ENCODE data around the gene FAM120A.

Gene FAM120A

DNA sequence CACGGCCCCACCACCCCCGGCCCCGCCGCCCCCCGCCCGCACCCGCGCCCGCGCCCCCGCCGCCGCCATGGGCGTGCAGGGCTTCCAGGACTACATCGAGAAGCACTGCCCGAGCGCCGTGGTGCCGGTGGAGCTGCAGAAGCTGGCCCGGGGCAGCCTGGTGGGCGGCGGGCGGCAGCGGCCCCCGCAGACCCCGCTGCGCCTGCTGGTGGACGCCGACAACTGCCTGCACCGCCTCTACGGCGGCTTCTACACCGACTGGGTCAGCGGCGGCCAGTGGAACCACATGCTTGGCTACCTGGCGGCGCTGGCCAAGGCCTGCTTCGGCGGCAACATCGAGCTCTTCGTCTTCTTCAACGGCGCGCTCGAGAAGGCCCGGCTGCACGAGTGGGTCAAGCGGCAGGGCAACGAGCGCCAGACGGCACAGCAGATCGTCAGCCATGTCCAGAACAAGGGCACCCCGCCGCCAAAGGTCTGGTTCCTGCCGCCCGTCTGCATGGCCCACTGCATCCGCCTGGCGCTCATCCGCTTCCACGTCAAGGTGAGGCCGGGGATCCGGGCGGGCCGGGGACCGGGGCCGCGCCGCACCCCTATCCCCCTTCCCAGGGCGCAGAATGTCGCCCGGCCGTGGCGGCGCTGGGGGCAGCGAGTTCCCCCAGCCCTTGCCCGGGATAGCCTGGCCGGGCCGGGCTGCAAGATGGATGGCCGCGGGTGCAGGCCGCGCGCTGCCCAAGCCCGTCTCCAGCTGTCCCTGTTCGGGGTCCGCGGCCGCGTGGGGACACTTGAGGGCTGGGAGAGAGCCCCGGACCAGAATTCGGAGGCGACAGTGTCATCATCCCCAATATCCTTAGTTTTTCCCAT is 594 bp downstream of the FAM120A start:
- peak; percentile 39 for DNase-seq (ENCODE audit: low spot score)

DNA sequence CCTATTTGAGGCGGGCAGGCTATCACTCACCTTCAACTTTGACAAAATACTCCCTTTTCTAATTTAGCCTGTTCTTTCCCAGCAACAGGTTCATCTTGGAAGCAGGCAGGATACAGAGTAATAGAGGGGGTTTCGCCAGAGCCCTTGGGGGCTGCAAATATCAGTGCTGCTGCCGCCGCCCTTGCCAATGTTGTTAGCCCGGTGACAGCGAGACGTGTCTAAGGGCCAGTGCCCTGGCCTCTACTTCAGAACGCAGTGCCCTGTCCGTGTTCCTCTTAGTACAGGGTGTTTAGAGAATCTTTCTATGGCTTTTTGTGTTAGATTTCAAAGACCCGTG is 1.2 kb downstream of the FAM120A start:
- DNase-seq (ENCODE audit: low spot score), result no peak

DNA sequence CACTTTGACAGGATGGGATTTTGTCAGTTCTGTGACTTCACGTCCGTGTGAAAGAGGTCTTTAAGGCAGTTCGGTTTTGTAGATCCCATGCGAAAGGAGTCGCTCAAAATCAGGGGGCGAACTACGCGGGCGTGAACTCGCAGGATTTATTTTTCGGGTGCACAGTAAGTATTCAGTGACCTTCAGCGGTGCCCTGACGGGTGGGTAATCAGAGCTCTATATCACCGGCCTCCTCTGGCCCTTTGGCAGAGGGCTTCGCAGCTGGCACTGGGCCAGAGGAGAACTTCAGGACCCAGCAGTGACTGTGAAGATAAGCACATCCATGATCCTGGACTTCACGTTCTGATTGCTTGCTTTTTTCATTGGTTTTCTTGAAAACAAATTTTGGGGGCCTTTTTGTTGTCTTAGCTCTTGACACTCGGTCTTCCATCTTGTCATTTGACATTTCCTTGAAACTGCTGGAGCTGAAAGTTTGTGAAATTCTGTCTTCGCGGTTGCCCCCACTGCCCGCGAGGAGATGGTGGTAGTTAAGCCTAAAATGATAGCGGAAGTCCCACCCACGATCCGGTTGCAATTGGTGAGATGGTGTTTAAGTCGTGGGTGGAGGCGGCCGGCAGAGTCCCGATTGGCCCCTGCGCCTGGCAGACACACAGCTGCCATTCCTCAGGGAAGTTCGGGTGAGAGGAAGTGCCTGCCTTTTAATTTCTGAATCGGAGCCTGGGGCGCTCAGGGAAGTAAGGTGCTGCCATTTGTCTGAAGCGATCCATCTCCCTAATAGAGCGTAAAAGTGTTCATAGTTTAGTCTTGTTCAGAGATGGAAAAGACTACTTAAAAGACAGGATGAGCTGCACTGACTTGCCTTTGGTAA is 1.8 kb downstream of the FAM120A start, which contains the start of gene FAM120AOS:
FAM120AOS (minus strand) TSS at position 535 of the 868 bp plus-strand sequence. CDS start 872 bp downstream, outside the sequence.
- DNase-seq (ENCODE audit: low spot score), result peak; percentile 91

DNA sequence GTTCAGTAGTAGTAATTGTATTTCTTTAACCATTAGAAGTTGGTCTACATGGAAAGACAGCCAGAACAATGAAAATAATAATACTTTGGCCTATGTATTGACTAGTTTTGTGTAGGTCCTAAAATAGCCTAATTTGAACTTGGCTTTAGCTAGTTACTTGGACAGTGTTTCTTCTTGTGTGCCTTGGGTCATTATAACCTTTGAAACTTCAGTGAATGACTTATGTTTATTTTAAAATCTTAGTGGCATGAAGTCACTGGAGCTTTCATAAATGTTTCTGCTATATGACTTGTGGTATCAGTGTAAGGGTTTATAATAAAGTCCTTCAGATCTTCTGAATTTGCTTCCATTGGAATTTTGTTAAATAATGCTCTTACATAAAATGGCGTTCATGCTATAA is 4.5 kb downstream of the FAM120A start:
- no peak for DNase-seq (ENCODE audit: low spot score)

DNA sequence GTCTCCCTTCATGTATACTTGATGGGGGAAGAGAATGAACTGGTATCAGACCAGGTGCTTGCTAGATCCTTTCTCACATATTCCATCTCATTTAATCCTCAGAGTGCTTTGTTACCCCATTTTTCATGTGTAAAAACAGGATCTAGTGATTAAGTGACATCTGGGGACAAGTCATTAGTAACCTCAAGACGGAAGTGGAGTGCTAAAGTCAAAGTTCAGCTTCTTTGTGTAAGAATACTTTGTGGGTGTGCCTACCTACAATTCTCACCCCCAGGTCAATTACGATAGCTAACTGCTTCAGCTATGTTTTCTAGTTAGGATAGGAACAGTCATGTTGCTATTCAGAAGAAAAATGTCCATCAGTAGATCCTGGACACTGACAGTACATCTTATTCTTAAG is 5.0 kb downstream of the FAM120A start:
- peak; percentile 48 for DNase-seq (ENCODE audit: low spot score)

DNA sequence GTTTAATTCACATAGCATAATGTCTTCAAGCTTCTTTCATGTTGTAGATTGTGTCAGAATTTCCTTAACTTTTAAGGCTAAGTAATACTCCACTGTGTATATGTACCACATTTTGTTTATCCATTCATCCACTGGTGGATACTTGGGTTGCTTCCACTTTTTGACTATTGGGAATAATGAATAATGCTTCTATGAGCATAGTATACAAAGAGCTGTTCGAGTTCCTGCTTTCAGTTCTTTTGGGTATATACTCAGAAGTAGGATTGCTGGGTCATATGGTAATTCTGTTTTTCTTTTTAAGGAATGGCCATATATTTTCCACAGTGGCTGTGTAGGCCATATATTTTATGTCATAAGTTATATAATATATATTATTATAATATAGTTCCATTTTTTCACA is 5.5 kb downstream of the FAM120A start:
- DNase-seq (ENCODE audit: low spot score), result no peak

DNA sequence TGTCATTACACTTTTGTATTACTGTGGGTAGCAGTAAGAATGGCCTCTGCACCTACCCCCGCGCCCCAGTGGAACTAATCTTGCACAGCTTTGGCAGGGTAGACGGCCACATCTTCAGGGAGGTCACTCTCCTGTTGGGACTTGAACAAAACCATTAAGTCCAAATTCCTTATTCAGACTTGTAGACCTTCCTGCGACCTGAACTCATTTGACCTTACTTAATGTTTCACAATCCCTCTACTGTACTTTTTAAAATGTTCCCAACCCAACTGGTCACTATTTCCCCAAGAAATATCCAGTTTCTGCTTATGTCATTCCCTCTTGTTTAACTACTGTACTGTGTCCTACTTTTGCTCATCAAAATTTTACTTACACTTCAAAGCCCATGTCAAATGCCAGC is 7.2 kb downstream of the FAM120A start:
- DNase-seq (ENCODE audit: low spot score), result no peak

DNA sequence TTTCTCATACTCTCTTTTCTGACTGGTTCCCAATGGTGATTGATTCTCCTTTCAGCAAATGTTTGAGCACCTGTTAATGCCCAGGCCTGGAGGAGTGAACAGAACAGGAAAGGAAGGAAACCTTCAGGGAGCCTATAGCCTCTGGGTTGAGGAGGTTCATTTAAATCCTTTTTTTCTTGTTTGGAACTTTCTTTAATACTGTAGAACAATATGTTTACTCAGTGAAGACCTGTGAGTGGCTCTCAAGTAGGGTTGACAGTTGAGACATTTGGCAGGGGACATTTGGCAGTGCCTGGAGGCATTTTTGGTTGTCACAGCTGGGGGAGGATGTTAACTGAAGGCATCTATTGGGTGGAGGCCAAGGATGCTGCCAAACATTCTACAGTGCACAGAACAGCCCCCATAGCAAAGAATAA is 8.0 kb downstream of the FAM120A start:
- DNase-seq (ENCODE audit: low spot score), result no peak

DNA sequence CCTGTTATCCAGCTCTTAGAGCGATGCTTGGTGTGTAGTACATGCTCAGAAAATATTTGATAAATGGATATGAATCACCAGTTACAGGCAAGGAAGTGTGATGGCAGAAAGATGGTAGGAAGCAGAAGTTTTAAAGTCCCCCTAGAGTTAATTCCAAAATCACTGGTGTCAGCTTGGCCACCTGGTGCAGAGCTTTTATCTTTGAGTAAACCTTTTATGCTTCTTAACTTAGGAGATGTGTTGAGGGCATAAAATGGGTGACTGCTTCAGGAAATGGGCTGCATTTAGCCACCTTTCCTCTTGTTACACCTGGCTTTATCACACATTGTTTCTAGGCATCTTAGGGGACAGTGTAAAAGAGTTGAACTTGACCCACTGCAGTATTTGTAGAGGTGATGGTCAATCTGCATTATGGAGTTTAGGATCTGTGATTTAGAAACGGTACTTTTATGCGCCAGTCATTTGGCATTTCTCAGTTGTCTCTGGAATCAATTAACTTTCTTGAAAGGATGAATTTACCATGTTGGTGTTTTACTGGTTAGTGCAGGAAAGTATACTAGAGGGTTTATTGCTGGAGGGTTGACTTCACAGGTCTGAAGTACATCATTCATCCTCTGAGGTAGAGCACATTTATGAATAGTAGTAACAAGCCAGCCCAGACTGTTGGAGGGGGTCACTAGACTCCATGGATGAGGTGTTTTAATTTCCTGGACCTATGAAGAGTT is 9.4 kb downstream of the FAM120A start:
- no peak for DNase-seq (ENCODE audit: low spot score)

DNA sequence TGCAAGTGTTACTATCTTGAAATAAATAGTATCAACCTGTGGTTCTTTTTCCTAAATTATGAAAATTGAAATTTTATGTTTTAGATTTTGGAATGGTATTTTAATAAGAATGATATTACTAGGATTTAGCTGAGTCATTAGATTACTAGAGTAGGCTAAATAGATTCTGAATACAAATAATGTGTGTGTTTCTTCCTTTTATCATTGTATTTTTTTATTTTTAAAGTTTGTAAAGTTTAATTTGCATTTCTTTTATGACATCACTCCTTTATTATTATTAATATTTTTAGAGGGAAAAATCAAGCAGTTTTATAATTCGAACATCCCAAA is 9.9 kb downstream of the FAM120A start:
- no peak for DNase-seq (ENCODE audit: low spot score)

DNA sequence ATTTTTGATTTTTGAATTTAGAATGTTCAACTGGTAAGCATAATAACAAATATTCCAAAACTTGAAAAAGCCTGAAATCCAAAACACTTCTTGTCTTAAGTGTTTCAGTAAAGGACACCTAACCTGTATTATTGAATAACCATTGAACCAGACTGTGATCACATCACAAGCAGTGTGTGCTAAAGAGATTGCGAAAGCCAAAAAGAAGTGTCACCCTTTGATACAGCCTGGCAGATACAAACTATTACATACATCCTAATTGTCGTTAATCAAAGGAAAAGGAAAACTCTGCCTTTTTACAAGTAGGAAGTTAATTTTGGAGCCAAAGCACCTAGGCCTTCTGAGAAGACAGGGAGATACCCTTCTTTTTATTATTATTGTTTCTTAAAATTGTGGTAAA is 10.3 kb downstream of the FAM120A start:
- no peak for DNase-seq (ENCODE audit: low spot score)

DNA sequence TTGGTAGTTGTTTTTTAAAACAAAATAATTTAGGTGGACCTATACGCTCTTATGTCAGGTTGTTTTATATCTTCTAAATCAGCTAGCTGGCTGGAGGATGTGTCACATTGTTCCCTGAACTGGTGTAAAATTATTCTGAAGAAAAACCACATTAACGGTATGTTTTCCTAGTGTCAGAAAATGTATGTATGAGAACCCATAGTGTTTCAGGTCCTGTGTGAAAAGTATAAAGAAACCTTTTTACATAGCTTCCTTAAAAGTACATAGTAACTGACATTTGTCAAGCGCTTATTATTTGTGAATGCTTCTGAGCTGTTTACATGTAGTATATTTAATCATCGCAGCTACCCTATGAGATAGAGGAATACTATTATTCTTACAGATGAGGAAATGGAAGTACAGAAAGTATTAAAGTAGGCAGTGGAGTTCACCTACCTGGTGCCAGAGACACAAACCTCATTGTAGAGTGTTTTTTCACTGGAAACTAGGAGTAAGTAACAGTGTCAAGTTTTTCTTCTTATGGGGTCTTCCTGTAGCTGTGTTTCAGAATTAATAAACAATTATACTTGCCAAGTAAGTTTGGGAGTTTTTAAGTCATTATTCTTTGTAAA is 12.3 kb downstream of the FAM120A start:
- peak; percentile 69 for DNase-seq (ENCODE audit: low spot score)

DNA sequence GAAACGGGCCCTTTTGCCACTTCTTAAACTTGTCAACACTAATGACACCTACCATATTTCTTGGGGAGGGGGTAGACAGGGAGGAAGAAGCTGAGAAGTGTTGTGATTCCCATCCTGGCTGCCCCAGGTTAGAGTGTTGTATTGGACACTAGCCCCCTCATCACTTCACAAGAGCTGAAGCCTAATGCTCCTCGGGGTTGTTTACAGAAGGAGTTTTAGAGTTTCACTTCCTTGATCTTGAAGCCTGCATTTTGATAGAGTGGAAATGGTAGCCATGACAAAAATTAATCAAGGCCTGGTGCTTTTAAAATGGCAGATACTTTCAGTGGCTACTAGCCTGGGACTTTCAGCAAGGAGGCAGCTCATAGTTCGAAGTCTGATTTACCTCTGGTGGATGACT is 12.9 kb downstream of the FAM120A start:
- no peak for DNase-seq (ENCODE audit: low spot score)

DNA sequence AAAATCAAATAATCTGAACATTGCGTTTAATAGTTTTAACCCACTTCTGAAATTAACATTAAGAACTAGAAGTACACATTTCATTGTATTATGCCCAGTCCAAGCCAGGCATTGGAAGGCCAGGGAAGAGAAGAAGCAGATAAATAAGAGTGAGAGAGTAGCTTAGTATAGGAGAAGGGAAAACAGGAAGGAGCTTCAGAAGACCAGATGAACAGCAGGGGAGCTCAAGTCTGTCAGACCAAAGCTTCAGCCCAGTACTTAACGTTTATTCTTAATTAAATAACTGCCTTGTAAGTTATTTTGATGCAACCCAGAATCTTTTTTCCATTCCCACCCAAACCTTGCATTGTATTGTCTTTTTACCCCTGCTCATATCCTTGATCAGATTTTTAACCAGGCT is 13.4 kb downstream of the FAM120A start:
- DNase-seq (ENCODE audit: low spot score), result no peak

DNA sequence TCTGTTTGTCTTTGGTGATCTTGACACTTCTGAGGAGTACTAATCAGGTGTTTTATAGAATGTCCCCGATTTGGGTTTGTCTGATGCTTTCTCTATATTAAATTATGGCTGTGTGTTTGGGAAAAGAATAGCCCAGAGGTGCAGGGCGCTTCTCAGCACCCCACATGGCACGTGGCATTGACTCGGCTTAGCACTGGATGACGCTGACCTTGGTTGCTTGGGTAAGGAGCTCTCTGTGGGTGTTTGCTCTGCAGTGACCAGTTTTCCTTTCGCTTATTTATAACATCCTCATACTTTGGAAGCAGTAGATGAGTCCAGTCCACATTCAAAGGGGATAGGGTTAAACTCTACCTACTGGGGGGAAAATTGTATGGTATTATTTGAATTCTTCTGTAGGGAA is 14.4 kb downstream of the FAM120A start:
- DNase-seq (ENCODE audit: low spot score), result no peak

DNA sequence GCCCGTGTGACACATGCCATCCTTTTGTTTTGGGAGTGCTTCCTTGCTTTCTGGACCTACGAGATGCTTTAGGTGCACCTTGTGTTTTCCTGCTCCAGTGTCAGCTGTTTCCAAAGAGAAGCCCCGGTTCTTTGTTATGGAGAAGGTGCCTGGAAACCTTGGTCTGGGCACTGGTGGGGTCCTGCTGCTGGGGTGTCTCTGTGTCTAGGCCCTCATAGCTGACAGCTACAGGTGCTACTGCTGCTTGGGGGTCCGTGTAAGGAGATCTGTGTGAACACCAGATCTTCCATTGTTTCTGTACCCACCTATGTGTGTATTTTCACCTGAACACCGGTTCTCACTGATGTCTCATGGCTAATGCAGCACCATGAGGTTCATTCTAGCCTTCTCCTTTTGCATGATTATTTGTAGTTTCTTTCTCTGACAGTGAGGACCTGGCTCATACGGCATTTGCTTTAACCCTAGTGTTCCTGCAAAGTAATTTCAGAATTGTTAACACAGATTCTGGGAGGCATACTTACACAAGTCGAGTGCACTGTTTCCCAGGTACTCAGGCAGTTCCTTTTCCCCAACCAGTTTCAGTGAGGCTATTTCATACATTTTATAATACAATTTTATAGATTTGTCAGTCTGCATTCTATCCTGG is 15.1 kb downstream of the FAM120A start:
- DNase-seq (ENCODE audit: low spot score), result no peak

DNA sequence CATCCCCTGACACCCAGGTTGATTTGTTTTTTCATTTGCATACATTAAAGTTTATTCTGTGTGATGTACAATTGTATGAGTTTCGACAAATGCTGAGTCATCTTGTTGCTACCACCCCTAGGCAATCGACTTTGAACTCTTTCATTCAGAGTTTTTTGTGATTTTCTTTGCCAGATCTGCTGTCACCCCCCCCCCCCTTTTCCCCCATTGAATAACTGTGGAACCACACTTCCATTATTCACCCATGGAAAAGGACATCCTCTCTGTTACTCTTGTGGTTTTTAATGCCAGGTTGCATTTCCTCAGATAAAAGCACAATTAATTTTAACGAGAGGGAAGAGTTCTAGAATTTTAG is 15.6 kb downstream of the FAM120A start:
- DNase-seq (ENCODE audit: low spot score), result peak; percentile 36

DNA sequence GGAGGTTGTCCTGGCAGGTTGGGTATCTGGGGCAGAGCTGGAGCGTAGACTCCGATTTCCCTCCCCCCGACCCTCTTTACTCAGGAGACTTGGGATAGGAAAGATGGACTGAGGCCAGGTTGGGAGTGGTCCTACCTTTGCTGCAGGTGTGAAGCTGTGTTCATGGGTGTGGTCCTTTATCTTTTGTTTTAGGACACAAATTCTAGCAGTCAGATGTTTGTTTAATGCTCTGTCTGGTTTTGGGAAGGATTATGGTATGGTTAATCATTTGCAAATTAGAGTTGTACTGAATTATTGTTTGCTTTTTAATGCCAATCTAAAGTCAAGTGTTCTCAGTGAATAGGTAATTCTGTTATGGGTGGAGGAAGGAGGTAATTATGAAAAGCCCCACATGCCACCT is 16.0 kb downstream of the FAM120A start:
- no peak for DNase-seq (ENCODE audit: low spot score)

DNA sequence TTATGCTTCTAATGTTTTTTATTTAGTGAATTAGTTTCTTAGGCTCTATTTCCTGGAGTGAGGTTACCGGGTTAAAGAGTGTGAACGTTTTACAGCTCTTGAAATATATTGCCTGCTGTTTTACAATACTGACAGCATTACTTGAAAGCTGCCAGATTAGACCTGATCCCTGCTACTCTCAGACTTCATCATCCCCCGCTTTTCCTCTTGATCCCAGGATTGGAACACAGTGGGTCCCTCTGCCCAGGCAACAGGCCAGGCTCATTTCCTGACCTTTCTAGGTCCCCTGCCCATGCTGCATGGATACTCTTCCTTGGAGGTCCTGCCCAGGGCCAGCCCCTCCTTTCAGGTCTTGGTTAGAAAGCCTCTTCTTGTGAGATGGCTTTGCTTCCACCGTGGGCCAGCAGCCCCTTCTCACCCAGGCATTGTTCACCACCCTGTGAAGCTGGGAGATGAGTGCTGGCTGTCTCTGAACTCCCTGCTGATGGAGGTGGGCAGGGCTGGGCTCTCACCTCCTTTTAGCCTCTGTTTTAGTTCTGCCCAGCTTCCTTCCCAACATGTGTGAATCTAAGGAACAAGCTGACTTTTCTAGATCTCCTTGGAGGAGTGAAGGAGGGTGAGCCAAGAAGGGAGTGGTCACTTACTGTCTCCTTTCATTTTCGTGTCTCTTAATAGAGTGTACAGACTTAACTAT is 17.4 kb downstream of the FAM120A start:
- no peak for DNase-seq (ENCODE audit: low spot score)

DNA sequence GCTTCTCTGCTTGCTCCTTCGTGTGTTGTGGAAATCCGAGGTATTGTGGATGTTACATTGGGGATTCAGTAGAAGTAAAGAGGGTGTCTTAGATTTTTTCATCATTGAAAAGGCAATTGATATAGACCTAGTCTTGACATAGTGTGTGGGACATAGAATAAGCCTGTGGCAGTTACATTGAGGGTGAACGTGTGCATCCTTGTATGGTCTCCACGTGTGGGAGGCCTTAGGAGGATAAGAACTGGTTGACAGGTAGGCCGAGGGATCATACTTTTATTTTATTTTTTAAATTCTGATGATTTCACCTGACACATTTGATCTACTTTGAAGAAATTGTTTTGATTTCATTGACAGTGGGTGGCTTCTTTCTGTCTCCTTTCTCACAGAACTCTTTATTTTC is 18.9 kb downstream of the FAM120A start:
- no peak for DNase-seq (ENCODE audit: low spot score)

DNA sequence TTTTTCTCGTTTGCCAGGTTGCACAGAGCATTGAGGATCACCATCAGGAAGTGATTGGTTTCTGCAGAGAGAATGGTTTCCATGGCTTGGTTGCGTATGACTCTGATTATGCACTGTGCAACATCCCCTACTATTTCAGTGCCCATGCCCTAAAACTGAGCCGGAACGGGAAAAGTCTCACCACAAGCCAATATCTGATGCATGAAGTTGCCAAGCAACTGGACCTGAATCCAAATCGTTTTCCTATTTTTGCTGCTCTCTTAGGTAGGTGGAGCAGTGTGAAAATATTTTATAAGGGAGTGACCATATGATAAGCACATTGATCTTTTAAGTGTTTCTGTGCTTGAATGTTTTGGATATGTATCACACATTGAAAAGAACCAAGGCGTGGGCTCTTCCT is 19.6 kb downstream of the FAM120A start:
- no peak for DNase-seq (ENCODE audit: low spot score)

Data from activated CD4-positive, alpha-beta T cell treated with anti-CD3 and anti-CD28 coated beads, Interleukin-2, Interleukin-4, amounts not matched to agents 100 ng/mL and 50 ng/mL, durations not matched to agents 16 hours and 8 hours (primary cell).